Measurements from ENCODE around the gene CALHM6.
"Not testable (repeated sequence)": the region's sequence is repeated elsewhere in the genome, so short reads cannot be mapped to it uniquely, and the experiment has no call there.

Gene CALHM6

DNA sequence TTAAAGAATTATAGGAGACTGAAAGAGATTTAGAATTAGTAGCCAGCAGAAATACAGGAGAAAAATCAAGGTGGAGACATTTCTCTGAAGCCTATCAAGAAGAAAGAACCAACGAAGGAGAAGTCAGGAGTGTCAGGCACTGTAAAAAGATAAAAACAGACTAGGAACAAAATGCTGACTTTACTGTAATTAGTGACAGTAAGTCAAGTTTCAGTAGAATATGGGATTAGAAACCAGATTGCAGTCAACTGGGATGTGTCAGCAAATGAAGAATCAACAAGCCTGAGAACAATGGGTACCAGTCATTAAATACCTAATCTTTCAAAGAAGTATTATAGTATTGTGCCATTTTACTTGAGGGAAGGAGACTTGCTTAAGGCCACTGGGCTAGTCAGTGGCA lies 21.6 kb downstream of the CALHM6 start:
- no peak for DNase-seq

DNA sequence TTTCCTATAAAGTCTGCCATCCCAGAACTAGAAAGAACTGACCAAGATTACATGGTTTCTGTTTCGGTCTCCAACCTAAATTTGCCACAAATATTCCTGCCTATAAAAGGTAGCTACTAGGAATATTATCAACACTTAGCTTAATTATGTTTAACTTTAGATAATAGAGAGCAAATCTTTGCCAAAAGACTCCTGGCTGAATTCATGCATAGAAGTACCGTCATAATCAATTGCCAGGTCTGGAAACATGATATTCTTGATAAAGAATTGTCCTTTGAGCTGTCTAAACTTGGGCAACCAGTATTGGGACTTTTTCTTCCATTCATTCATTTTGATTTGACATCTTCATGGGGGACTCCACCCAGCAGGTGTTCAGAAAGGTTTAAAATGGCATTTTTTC lies 22.4 kb downstream of the CALHM6 start:
- DNase-seq = no peak

DNA sequence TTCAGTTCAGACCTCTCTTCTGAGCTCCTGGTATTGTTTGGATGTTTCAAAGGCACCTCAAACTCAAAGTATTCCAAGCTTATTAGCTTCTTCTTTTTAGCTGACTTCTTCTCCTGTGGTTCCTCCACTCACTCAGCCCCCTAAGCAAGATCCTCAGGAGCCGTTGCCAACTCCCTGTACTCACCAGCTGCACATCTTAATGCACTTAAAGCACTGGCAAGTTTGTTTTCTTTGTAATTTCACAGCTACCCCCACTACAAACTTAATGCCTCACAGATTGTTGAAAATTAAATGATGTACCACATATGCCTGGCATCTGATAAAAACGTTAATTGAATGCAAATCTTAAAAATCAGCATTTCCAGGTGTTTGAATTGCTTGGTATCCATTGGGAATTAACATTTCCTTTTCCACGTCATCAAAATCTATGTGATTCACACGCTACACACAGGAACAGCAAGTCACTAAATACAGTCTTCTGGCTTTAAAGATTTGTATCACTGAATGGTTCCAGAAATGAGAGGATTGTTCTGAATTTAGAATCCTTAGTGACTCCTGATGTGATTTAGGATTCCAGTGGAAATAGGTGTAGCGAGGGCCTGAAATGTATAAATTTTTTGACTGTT lies 24.5 kb downstream of the CALHM6 start:
- DNase-seq = no peak

DNA sequence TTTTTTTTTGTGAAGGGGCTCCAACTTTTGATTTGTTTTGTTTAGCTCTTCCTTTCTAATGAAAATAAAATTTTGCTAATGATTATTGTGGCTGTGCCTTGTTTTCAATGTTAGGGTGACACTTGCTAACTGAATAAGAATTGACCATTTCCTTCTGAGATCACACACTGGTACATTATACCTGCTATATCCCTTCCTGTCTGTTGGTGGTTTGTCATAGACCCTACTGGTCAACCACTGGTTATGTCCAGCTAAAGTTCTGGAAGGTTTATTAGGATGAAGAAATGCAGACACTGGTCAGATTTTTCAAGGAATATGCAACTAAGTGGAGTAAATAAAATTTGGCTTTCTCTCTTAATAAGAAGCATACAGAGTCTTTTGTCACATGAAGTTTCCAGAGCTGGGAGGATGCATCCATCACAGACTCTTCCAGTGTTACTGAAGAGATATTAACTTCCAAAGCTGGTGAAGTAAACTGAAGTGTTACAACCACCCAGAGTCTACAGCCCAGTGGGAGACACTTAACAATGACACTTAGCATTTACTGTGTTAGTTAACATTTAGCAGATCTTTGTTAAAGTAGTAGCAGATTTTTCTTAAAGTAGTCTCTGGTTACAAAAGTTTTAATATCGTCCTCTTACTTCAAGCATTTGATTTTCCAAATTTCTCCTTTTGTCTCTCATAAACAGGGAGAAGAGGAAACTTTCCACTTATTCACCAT lies 30.6 kb downstream of the CALHM6 start:
- no peak for DNase-seq

DNA sequence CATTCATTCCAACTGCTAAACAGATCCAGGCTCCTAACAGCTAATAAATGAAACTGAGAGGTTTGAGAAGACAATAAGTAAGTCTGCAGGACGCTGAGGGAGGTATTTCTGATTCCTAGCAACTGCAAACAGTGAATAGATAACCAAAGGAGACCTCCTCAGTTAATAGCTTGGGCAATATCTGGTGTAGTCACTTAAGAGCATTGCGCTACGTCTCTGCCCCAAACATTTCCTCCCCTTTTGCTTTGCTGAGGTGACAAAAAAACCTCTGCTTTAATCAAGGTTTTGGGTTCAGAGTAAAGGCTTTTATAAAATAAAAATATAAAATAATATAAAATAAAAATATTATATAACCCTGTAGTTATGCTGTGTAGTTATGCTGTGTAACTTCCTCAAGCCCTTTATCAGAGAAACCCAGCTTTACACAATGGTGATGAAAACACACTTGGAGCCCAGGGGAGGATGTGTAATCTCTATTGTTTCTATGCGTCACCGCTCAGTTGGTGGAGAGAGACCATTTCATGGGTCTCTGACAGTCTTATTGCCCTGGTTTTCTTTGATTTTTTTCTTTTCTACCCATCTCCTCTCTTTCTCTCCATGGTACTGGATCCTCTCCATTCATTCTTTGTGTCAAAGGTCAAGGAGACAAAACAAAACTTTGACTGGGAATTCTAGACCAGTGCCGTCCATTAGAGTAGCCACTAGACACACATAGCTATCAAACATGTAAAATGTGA lies 31.3 kb downstream of the CALHM6 start:
- DNase-seq = no peak

DNA sequence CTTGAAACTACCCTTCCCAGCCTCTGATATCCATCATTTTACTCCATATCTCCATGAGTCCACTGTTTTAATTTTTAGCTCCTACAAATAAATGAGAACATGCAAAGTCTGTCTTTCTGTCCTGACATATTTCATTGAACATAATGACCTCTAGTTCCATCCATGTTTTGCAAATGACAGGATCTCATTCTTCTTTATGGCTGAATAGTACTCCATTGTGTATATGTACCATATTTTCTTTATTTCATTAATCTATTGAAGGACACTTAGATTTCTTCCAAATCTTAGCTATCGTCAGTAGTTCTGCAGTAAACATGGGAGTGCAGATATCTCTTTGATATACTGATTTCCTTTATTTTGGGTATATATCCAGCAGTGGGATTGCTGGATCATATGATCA lies 34.0 kb downstream of the CALHM6 start:
- DNase-seq = not testable (repeated sequence)

DNA sequence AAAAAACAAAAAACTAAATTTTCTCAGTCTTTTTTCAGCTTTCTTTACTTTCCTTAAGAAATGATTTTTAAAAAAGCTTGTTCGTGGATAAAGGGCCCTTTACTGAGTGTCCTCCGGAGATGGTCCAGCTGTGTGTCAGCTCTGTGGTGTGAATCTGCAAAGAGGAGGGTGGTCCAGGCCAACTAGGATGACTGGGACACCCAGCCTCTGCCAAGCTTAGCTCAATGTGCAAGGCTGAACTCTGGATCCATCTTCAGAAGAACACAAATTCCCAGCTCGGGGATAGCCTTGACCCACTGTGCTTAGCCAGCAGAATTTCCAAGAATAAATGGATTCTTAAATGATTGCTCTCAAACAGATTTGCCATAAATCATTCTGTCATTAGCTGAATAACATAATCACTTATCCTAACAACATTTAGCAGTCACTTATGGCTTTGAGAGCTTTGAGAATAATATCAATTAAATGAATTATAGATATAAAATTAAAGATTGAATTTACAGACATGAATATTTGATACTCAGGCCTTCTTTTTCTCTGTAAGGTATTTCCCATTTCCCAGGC lies 36.0 kb downstream of the CALHM6 start:
- DNase-seq = no peak

DNA sequence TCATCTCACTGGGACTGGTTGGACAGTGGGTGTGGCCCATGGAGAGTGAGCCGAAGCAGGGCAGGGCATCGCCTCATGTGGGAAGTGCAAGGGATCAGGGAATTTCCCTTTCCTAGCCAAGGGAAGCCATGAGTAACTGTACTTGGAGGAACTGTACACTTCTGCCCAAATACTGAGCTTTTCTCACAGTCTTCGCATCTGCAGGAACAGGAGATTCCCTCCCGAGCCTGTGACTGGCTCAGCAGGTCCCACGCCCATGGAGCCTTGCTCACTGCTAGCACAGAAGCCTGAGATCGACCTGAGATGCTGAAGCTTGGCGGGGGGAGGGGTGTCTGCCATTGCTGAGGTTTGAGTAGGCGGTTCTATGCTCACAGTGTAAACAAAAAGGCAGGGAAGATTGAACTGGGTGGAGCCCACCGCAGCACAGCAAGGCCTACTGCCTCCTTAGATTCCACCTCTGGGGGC lies 39.8 kb downstream of the CALHM6 start:
- DNase-seq = no peak

DNA sequence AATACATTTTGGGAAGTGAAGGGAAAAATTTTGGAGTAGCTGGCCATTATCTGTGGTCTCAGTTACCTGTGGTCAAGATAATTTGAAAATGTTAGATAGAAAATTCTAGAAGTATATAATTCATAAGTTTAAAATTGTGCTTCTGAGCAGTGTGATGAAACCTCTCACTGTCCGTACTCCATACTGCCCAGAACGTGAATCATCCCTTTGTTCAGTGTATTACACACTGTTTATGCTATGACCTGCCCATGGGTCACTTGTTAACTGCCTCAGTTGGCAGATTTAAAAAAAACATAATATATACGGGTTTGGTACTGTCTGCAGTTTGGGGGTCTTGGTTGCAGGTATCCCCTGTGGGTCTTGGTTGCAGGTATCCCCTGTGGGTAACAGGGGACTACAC lies 46.1 kb downstream of the CALHM6 start:
- no peak for DNase-seq

DNA sequence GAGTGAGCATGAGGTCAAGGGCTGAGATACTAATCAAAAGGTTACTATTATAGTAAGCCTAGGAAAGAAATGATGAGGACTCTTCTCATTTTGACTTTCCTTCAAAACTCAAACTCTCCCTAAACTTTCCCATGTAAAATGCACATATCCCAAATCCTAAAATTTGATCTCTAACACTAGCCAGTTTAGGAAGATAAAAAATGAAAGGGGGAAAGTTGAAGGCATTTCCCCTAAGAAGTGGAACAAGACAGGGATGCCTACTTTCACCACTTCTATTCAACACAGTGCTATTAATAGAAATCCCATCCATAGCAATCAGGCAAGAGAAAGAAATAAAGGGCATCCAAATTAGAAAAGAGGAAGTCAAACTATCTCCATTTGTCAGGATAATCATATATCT lies 47.4 kb downstream of the CALHM6 start:
- DNase-seq = no peak

DNA sequence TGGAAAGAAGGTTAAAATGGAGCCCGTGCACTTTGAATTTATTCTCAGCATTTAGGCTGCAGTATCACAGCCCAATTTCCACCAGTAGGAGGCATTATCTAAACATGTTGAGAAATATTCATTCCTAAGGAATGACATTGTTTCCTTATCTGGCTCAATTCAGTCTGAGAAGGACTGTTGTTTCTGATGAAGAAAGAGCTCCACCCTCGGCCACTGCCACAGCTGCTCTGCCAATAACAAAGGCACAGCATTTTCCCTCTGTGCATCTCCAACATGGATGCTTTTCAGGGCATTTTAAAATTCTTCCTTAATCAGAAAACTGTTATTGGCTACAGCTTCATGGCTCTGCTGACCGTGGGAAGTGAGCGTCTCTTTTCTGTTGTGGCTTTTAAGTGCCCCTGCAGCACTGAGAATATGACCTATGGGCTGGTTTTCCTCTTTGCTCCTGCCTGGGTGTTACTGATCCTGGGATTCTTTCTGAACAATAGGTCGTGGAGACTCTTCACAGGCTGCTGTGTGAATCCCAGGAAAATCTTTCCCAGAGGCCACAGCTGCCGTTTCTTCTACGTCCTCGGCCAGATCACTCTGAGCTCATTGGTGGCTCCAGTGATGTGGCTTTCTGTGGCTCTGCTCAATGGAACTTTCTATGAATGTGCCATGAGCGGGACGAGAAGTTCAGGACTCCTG lies 50.4 kb downstream of the CALHM6 start, which contains the start of gene CALHM5:
Gene CALHM5 (plus strand): TSS at position 216 of the 687 bp plus-strand sequence. CDS start 58 bp downstream, at position 274.
- no peak for DNase-seq

DNA sequence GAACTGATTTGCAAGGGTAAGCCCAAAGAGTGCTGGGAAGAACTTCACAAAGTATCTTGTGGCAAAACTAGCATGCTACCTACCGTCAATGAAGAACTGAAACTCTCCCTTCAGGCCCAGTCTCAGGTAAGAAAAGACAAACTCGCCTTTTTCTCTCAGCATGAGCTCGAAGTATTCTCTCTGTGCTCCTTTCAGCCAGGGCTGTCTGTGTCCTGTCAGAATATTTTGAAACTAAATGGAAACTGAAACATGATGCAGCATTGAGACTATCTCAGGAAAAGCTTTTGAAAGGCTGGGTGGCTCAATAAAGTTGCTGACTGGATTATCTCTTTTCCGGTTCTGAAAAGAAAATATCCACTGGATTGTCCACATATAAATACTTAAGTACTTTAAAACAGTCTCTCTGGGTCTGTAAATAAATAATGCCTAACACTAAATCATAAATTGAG lies 51.0 kb downstream of the CALHM6 start:
- no peak for DNase-seq

DNA sequence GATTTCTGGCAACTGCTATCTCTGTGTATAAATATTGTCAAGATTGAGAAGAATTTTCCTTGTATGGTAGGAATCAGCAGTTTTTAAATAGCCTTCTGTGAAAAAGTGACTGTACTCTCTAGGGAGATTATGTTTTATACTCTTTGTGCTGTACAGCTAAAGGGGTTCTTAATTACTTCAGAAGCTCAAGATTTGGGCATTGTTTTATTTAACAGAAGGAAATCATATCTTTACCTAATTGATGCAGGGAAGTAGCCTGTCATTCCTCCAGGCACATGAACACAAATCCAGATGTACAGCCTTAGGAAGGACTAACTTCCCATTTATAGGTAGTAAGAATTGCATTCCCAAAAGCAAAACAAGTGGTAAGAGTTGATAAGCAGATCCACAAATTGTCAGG lies 51.6 kb downstream of the CALHM6 start:
- no peak for DNase-seq

Measured in T-helper 1 cell (primary cell).